Measurements from ENCODE around the gene MVP.

The MVP gene

DNA sequence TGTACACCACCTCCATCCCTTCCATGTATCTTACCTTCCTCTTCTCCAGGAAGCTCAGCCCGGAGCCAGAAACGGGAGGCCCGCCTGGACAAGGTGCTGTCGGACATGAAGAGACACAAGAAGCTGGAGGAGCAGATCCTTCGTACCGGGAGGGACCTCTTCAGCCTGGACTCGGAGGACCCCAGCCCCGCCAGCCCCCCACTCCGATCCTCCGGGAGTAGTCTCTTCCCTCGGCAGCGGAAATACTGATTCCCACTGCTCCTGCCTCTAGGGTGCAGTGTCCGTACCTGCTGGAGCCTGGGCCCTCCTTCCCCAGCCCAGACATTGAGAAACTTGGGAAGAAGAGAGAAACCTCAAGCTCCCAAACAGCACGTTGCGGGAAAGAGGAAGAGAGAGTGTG, 756 bp upstream of the MVP start:
- Histone ChIP-seq H3K36me3 (ENCODE audit: insufficient read depth) (no peaks in the 10 kb centered on the region), H3K4me2 (peak overlapping the region; percentile 65), H3K27me3 (ENCODE audit: insufficient read depth, low read depth) (no peaks in the 10 kb centered on the region), H4K20me1 (ENCODE audit: insufficient read depth) (no peaks in the 10 kb centered on the region), H3K79me2 (ENCODE audit: insufficient read depth, low read depth) (peaks cover 27% of the 10 kb centered on the region), H3K27ac (no peak overlapping the region), H3K4me1 (ENCODE audit: low read depth, poor library complexity, severe bottlenecking) (peaks cover 65% of the 10 kb centered on the region), H3K4me3 (IDR thresholded peaks at IDR 0.05; ENCODE audit: insufficient read depth, low read depth, low read length) (no peak overlapping the region), H3K9ac (no peak overlapping the region), H2AFZ (ENCODE audit: low read depth) (no peak overlapping the region)
- no peak for TF ChIP-seq CTCF (conservative IDR thresholded peaks at IDR 0.05; ENCODE audit: low read depth, low read length)

GRCh38 chr16:29820730-29821642, 724 bp downstream of the MVP start:
- Histone ChIP-seq H3K27me3 (ENCODE audit: insufficient read depth, low read depth) (no peaks in the 10 kb centered on the region), H3K9ac (peak overlapping the region; percentile 11; the same call in 1 of the 2 replicates), H2AFZ (ENCODE audit: low read depth) (no peak overlapping the region), H3K4me2 (peak overlapping the region; percentile 65), H4K20me1 (ENCODE audit: insufficient read depth) (no peaks in the 10 kb centered on the region), H3K4me1 (ENCODE audit: low read depth, poor library complexity, severe bottlenecking) (peaks cover 72% of the 10 kb centered on the region), H3K4me3 (IDR thresholded peaks at IDR 0.05; ENCODE audit: insufficient read depth, low read depth, low read length) (no peak overlapping the region), H3K27ac (peak overlapping the region; percentile 36), H3K36me3 (ENCODE audit: insufficient read depth) (no peaks in the 10 kb centered on the region), H3K79me2 (ENCODE audit: insufficient read depth, low read depth) (peaks cover 27% of the 10 kb centered on the region)
- no peak for TF ChIP-seq CTCF (conservative IDR thresholded peaks at IDR 0.05; ENCODE audit: low read depth, low read length)

DNA sequence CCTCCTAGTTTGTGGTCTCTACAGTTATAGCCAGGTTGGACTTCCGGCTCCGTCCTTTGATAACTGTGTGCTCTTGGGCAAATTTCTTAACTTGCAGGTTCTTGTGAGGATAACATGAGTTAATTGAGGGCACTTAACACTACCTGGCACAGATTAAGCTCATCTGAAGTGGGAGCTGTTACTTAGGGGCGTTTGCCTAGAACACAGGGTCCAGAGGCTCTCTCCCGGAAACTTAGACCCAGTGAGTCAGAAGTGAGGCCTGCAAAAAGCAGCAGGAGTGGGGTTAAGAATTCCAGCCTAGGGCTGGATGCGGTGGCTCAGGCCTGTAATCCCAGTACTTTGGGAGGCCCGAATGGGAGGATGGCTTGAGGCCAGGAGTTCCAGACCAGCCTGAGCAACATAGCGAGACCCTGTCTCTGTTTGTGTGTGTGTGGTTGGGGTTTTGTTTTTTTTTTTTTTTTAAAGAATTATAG, 1.4 kb downstream of the MVP start:
- no peak overlapping the region for H3K4me3 ChIP-seq (IDR thresholded peaks at IDR 0.05; ENCODE audit: insufficient read depth, low read depth, low read length)
- H3K27ac ChIP-seq: peak overlapping the region; percentile 36
- peak overlapping the region; percentile 65 for H3K4me2 ChIP-seq
- peak overlapping the region; percentile 11; the same call in 1 of the 2 replicates for H3K9ac ChIP-seq
- no peaks in the 10 kb centered on the region for H3K36me3 ChIP-seq (ENCODE audit: insufficient read depth)
- TF ChIP-seq CTCF (conservative IDR thresholded peaks at IDR 0.05; ENCODE audit: low read depth, low read length): no peak
- no peak overlapping the region for H2AFZ ChIP-seq (ENCODE audit: low read depth)
- peaks cover 73% of the 10 kb centered on the region for H3K4me1 ChIP-seq (ENCODE audit: low read depth, poor library complexity, severe bottlenecking)
- H3K79me2 ChIP-seq (ENCODE audit: insufficient read depth, low read depth): peaks cover 27% of the 10 kb centered on the region
- no peaks in the 10 kb centered on the region for H4K20me1 ChIP-seq (ENCODE audit: insufficient read depth)
- no peaks in the 10 kb centered on the region for H3K27me3 ChIP-seq (ENCODE audit: insufficient read depth, low read depth)

DNA sequence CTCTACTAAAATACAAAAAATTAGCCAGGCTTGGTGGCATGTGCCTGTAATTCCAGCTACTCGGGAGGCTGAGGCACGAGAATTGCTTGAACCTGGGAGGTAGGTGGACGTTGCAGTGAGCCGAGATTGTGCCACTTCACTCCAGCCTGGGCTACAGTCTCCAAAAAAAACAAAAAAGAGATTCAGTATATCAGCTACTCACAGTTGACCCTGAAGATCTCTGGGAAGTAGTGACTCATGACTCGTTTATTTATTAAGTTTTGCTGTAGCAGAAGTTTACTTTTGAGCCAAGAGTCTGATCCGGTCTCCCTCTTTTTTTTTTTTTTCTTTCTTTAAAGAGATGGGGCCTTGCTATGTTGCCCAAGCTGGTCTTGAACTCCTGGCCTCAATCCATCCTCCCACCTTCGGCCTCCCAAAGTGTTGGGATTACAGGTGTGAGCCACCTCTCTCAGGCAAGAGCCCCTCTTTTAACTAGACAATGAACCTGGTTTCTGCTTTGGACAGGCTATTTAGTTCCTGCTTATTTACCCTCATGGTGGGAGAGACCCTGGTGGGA, 4.4 kb downstream of the MVP start:
- Histone ChIP-seq H3K4me2 (peak overlapping the region; percentile 74), H3K9ac (no peak overlapping the region), H3K79me2 (ENCODE audit: insufficient read depth, low read depth) (peaks cover 3% of the 10 kb centered on the region; the same call in 1 of the 2 replicates), H2AFZ (ENCODE audit: low read depth) (peak overlapping the region; percentile 51), H3K36me3 (ENCODE audit: insufficient read depth) (no peaks in the 10 kb centered on the region), H3K4me3 (IDR thresholded peaks at IDR 0.05; ENCODE audit: insufficient read depth, low read depth, low read length) (no peak overlapping the region), H3K27me3 (ENCODE audit: insufficient read depth, low read depth) (no peaks in the 10 kb centered on the region), H3K27ac (peak overlapping the region; percentile 42), H3K4me1 (ENCODE audit: low read depth, poor library complexity, severe bottlenecking) (peaks cover 49% of the 10 kb centered on the region), H4K20me1 (ENCODE audit: insufficient read depth) (no peaks in the 10 kb centered on the region)
- TF ChIP-seq CTCF (conservative IDR thresholded peaks at IDR 0.05; ENCODE audit: low read depth, low read length): no peak

All from KMS-11 (cell line).